PC-3 (cell line): ENCODE measurements around the gene NEO1.

ENCODE experiments used
- EZH2 ChIP-seq: fragments of 300-600 bp; sonication (generic); IDR thresholded peaks from one replicate; pipeline ENCODE4 v1.6.1; 2017; ENCODE audit warnings: antibody characterized with exemption, mild to moderate bottlenecking, low read length; ENCODE audit not compliant: unreplicated experiment
- TF ChIP-seq, protein P1 (sequence below): fragments of 300-600 bp; sonication (generic); conservative IDR thresholded peaks from 2 replicates; pipeline ENCODE4 v1.5.1; 2017; ENCODE audit warnings: antibody characterized with exemption, low read depth, mild to moderate bottlenecking, low read length

DNA sequence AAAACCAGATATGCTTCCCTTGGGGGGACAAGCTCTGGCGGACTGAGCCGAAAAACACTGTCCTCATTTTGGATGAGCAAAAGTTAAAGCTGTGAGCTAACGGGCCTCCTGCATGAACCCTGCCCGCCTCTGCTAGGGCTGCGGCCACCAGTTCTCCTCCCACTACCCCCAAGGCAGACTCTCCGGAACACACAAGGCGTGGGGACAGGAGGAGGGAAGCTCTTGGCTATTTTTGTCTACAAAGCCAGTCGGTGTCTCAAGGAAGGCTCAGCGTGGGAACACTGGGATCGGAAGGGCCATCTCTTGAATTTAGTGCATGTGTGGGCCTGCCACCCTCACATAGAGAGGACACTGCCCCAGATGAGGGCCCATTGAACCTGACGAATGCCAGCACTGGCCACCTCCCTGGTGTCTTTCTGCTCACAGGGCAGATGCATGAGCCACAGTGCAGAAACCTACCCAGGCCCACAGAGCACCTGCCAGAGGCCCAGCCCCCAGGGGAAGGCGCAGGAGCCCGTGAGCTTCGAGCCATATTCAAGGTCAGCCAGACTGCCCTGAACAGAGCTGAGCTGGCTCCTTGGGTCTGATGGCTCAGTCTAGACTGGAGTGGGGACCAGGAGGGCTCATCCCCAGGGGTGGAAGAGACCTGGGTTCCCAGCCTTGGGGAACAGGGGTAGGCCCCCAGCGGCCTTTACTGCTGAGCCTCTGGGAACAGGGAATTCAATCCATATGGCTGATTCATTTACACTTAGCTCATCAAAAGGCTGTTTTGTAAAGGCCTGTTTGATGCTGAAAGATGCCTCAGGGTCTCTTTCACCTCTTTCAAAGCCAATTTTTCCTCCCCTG is 278.2 kb downstream of the NEO1 start:
- TF ChIP-seq, protein P1, sequence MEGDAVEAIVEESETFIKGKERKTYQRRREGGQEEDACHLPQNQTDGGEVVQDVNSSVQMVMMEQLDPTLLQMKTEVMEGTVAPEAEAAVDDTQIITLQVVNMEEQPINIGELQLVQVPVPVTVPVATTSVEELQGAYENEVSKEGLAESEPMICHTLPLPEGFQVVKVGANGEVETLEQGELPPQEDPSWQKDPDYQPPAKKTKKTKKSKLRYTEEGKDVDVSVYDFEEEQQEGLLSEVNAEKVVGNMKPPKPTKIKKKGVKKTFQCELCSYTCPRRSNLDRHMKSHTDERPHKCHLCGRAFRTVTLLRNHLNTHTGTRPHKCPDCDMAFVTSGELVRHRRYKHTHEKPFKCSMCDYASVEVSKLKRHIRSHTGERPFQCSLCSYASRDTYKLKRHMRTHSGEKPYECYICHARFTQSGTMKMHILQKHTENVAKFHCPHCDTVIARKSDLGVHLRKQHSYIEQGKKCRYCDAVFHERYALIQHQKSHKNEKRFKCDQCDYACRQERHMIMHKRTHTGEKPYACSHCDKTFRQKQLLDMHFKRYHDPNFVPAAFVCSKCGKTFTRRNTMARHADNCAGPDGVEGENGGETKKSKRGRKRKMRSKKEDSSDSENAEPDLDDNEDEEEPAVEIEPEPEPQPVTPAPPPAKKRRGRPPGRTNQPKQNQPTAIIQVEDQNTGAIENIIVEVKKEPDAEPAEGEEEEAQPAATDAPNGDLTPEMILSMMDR, result no peak
- no peak for TF ChIP-seq EZH2
